ENCODE data around the gene BABAM2.

Gene BABAM2

DNA sequence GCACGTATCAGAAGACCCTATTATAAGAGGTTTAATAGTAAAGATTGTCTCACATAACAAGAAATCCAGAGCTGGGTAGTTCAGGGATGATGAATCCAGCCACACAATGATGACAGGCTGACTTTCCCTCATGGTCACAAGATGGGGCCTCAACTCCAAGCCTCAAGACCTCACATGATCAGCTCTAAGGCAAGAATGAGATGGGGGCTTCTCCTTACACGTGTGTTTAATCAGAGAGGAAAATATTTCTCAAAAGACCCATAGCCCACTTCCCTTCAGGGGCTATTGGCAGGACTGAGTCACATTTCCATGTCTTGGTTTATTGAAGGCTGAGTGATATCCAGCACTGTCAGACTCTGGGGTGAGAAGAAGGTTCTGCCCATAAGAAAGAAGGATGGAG, 402.0 kb downstream of the BABAM2 start:
- ATAC-seq = peak; percentile 63 to 66

DNA sequence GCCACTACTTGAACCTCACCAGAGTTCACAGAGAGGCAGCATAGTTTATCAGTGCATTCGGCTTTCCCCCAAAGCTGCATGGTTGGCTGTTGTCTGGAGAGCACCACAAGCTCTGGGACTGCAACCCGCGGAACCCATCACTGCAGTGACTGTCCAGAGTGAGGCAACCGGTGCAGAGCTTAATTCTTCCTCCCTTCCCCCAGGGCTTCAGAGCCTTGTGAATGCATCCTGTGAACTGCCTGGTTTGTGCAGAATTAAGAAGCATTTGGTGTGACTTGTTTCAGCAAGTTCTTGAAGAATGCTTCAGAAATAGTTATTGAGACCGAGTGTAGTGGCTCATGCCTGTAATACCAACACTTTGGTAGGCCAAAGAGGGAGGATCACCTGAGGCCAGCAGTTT, 402.9 kb downstream of the BABAM2 start:
- ATAC-seq = no peak

DNA sequence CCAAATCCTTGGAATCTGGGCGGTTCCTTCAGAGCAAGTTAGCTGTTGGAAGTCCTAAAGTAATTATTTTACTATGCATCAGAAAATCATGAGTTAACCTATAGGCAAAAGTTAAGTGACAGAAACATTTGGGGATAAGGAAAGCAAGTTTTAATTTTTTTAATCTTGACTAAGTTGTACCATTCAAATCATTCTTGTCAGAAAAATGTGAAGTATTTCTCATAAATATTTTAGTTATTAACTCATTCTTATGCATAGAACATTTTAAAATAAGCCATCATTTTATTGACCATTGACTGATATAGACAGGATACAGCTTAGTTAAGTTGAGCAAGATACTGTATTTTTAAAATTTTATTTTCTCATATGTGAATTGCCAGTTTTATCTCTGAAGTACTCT, 403.9 kb downstream of the BABAM2 start:
- no peak for ATAC-seq

DNA sequence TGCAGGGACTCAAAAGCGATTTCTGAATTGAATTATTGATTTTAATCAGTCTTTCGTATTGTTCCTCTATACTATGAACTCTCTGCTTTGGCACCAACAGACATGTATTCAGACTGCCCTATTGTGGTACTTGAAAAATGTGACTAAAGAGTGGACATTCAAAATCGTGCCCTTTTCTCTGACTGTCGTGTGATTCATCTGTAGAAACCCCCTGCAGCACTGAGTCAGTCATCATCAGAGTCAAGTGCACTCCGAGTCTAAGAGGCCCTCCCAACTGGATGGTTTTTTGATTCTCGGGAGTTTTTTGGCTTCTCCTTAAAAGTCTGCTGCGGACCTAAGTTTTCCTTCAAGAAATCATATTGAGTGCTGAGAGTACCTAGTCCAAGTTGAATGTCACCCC, 405.7 kb downstream of the BABAM2 start:
- peak; percentile 51 to 65 for ATAC-seq

DNA sequence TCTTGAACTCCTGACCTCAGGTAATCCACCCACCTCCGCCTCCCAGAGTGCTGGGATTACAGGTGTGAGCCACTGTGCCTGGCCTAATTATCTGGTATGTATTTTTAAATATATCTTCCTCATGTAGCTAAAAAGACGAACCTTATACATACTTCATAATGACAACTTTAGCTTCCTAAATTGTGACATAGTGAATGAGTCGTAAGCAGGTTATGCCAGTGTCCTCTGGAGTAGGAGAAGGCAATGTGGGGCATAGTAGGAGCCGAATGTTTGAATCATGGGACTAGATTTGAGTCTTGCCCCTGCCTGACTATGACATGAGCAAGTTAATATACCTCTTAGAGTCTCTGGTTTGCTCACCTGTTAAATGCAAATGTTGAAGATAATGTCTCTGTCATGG, 406.4 kb downstream of the BABAM2 start:
- ATAC-seq = no peak

DNA sequence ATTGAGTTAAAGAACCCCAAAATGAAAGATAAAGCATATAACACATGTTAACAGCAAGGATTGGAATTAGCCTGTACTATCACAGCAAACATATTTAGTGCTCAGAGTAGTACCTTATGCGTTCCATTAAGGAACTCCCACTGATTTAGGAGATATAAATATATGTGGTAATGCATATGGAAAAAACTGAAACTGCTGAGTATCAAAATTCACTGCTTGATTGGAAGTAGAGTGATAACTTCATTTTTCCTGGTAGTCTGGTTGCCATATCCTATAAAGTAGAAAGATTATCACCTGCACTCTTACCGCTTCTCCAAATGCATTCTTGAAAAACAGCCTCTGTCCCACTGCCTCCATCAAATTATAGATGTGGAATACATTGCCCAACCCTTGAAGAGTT, 407.0 kb downstream of the BABAM2 start:
- ATAC-seq = no peak

DNA sequence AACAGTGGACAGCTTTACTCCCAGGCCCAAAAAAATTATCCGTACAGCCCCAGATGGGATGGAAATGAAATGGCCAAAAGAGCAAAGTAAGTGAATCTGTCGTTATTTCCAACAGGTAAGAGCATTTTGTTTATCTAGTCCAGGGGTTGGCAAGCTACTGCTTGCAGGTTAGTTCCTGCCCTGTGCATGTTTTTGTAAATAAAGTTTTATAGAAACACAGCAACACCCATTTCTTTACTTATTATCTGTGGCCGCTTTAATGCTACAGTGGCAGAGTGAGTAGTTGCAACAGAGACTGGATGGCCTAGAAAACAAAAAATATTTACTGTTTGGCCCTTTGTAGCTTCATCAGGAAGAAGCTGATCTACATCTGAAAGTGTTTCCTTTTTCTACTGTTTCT, 407.9 kb downstream of the BABAM2 start:
- ATAC-seq = no peak

DNA sequence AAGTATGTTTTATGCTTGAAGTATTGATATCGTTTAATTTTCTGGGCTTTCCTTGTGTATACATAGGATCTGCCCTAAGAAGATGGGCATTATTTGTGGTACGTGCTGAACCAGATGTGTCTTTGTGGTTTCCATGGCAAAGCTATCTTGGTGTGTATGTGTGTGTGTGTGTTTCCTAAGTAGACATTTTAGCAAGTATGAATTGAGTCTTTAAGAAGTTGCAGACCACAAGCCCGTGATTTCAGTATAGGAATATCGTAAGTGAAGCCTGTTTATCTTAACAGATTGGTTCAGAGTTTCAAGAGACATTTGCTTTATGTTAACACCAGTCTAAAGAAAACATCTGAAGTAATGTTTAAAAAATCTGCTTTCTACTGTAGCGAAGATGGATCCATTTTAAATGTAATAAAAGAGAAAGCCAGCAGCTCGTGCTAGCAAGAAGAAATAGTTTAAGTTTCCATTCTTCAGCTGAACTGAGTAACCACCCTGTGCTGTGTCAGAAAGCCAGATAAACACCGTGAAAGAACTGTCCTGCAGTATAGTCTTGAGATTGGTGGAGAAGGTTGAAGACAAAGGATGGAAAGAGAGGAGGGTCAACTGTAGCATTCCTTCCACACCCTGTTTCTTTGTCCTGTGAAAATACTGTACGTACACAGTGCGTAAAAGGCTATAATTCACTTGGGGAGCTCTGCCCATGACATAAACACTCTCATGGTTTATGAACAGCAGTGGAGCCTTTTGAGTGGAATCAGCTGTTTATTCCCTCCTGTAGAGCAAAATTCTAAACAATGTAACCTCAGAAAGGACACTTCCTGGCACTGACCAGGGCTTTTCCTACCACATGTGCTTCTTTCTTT, 410.2 kb downstream of the BABAM2 start:
- no peak for ATAC-seq

DNA sequence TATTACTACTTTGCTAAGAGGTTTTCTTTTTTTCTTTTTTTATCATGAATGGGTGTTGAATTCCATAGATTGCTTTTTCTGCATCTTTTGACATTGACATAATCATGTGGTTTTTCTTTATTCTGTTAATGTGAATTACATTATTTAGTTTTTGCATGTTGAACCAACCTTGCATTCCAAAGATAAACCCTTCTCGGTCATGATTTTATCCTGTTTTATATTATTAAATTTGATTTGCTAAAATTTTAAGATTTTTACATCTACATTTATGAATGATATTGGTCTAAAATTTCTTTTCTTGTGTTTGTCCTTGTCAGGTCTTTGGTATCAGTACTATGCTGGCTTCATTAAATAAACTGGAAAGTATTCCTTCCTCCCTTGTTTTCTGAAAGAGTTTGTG, 414.7 kb downstream of the BABAM2 start:
- ATAC-seq = no peak

DNA sequence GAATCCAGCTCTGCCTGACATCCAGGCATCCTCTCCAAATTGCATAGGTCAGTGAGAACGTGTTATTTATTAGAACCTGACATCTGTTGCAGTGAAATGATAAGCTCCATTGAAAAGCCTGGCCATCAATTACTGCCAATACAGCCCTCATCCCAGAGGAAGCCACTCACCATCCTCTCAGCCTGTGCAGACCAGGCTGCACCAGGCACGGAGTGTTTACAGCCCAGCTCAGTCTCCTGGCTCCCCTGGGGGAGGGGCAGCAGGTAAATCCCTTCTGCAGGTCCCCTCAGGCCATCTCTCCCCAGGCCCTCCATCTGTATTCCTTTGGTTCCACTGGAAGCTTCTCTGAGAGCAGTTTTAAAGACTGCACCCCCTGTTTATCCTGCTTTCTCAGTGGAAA, 419.6 kb downstream of the BABAM2 start:
- ATAC-seq = no peak

DNA sequence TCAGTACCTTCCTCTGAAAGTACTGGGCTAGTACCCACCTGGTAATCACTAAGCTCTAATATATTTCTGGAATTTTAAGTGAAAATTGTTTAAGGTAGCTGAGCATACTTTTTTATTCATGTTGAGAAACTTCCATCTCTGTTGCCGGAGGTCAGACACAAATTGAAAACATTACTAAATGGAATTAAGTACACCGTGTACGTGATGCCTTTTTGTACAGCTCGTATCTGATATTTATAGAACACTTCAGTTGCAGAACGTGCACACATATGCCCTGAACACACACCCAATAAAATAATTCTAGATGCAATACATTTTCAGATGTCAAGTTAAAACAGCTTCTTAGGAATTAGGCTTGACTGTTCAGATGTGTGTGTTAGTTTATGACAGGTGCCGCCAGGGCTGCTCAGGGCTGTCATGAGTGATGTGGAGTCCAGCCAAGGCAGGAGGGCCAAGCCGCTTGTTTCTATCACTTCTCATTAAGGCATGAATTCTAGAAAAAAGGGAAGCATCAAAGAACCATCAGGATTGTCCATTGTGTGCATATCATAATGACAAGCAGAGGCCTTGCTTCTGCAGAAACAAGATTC, 421.2 kb downstream of the BABAM2 start:
- no peak for ATAC-seq

DNA sequence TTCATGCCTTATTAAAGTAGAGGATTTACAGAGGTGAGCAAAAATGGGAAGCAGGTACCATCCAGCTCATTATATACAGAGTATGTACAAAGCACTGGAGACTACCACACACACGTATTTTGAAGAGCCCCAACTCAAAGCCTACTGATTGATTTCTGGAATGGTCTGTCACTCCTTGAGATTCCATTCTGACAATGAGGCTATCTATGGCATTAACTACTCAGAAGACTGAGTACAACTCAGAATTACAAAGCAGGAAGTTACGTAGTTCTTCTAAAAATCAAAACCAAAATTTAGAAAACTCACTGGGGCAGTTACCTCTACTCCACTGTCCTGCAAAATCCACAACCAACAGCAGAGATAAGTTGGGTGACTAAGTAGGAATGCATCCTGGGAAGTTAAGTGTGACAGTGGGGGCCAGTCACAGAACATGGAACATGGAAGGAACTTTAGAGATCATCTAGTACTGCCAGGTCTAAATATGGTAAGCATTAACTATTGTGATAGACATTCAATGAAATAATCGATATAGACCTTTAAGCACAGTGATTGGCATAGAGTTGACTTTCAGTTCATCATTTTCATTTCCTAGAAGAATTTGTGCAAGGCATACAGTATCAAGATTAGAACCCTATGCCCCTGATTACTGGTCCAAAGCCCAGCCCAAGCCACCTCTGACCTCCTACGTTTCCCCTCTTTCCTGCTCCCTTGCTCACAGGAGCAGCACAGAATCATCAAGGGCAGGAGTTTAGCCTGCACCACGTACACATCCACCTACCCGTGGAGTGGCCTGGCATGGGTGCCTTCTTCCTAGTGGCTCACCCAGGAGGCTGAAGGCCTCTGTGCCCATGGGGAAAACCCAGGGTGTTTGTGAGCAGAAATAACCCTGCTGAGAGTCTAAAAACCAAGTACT, 422.0 kb downstream of the BABAM2 start:
- ATAC-seq = peak in 1 of 2 donors; percentile 33

DNA sequence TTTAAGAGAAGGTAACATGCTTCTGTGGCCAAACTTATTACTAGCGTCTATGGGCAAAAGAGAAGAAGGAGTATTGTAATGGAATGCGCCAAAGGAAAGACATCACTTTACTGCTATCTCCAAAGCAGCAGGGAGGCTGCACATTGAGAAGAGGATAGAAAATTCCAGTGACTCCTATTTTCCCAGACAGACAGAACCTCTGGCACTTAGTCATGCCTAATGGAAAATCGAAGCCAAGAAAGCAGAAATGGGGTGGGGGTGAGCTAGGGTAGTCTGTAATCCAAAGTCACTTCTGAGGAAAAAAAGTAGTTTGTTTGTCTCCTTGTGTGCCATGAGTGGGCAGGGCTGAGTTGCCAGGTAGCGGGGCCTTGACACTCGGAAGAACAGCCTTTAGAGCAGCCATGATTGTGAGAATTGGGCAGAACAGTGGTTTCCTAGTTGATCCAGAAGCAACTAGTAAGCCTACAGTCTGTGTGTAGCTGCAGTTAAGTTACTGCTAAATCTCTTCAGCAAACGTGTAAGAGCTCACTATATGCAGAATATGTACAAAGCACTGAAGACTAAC, 422.8 kb downstream of the BABAM2 start:
- ATAC-seq = no peak

DNA sequence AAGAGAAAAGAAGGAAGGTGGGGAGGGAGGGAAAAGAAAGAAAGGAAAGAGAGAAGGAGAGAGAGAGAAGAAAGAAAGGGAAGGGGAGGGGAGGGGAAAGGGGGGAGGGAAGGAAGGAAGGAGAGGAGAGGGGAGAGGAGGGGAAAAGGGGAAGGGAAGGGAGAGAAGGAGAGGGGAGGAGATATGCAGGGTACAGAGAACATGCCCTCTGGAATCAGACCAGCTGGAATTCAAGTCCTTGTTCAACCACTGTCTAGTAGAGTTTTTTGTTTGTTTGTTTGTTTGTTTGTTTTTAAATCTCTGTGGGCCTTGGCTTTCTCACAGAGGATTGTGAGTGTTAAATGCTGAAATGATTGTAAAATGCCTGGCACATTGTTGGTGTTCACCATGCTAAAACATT, 424.4 kb downstream of the BABAM2 start:
- no peak for ATAC-seq

DNA sequence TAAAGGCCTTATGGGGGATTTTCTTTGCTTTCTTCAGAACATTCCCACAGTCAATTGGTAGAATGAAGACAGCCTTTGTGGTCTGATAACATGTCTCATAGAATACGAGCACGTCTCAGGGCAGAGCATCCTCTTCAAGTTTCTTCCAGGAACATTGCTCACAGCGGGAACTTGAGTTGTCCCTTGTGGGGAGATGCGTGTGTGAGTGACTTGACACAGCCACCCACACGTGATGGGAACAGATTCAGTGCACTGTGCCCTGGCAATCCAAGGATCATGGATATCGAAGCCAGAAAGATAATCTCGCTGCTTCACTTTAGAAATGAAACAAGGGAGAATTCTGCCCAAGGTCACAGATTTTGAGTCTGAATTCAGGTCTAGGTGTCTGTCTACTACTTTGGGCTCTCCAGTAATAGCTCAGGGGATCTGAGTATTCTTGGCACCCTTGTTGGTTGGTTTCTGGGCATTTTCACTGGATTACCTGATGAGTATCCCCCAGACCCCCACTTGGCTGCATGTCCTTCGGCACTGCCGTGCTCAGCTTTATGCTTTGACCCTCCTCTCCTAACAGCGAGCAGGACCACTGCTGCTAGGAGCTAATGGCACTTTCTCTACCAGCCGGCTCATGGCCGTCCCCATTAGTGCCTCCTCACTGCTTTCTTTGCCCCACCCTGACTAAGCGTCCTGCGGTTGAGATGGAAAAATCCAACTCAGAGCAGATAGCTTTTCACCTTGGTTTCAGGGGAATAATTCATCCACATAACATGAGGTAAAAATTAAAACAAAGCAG, 426.2 kb downstream of the BABAM2 start:
- ATAC-seq = no peak

DNA sequence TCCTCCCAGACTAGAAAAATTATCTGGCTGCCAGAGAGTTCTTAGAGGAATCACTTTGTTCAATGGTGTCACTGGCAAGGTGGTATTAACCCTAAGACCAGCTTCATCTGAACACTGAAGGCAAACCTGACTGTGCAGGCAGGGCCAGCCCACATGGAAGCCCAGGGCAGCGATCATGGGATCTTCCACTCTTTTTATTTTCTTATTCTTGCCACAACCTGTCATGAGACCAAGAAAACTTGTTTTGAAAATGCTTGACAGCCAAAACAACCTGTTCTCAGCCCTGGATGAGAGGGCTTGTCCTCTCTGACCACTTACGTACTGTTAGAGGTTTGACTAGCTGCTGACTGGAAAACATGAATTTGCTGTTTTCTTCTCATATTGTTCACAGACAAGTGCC, 426.9 kb downstream of the BABAM2 start:
- no peak for ATAC-seq

DNA sequence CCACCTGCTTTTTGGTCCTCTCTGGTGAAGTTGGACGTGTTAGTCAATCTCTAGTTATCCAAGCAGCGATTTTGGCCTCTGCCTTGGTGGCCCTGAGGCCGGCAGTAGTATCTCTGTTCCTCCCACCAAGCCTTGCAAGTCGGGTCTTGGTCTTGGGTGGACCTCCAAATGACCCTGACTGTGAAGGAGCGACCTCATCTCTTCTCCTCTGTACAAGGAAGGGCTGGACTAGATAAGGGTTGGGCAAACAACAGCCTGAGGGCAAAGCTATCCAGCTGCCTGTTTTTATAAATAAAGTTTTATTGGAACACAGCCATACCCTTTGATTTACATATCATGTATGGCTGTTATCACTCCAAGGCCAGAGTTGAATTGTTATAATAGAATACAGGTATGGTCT, 427.5 kb downstream of the BABAM2 start:
- no peak for ATAC-seq

DNA sequence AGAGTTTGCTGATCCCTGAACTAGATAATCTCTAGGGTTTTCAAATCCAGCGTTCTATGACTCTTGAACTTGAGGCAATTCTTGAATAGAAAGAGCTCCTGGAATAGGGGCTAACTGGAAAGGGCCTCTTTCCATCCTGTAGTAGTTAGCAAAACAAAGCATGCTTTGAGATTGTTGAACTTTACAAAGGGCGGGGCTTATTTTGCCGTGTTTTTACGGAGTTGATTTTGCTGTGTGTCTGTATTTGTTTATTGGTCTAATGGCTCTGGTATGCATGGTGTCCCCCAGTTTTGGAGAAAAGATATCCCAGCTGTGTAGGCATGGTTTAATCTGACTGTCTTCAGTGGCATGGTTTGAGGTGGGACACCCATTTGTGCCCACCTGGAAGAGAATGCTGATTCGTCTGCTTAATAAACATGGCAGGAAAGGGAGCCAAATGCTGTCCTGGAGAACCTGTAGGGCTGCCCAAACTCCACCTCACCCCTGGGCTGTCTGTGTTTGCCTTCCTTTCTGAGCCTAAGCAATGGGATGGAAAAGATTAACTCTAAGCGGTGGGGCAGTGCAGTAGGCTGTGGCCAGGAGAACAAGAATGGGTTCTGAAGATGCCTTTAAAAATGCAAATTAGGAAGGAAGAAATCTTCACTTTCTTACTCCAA, 428.1 kb downstream of the BABAM2 start:
- no peak for ATAC-seq

DNA sequence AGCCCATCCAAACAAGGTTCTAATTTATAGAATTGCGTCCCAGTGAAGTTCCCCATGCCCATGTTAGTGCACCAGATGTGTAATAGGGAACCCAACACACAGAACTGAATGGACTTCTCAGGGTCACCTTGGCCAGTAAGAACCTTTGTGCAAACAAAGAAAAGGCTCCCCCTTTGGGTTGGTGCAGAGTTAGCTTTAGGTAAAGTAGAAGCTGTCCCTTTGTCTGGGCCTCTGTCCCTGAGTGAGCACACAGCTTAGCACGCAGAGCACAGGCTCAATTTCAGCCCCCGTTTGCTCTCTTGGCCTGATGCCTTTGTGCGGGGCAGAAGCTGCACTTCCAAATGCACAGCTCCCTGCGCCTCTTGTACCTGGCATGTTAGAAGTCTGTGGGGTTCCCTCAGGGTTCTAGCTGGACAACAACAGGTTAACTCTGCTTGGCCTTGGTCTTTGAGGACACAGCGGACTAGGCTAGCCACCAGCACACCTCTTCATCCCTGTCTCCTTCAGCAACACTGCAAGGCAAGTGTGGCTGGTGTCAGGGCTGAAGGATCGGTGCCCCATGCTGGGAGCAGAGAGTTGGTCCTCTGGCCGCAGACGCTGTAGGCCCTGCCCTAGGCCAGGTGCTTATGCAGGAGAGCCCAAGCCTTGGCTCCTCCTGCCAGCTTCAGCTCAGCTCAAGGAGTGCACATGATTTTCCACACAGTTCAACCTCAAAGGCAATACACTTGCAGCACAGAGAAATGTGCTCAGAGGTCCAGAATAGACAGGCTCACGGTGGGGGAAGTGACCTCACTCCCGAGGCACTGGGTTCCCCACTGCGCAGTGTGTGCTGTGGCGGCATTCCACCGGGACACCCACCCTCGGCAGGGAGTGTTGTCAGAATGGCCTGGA, 428.8 kb downstream of the BABAM2 start:
- no peak for ATAC-seq

DNA sequence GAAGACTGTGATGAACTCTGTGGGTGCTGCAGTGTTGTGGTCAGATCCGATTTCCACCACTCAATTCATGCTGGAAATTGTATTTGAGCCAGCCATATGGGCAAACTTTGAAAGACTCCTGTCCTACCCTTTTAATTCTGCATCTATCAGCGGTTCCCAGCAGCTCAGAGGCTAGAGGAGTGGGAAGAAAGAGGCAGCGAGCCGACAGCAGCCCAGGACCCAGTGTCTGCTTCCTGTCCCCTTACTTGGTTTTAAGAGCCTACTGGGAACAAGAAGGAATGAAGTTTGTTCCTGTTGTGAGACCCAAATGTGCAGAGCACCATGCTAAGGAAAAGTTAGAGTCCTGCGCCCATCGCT, 429.5 kb downstream of the BABAM2 start:
- ATAC-seq = no peak

DNA sequence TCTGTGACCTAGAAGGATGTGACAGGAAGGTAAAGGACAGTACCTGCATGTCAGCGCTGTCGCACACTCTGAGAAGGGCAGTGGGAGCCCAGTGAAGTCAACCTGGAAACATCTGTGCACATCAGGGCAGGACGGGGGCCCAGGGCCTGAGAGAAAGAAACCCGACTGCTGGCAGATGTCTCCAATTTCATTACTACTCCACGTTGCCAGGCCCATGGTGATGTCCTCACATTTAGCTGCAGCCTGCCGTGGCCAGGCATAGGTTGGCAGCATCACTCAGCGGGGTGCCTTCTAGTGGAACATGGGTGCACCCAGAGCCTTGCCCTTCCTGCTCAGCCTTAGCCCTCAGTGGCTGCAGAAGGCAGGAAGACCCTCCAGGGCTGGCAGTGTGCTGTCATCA, 429.8 kb downstream of the BABAM2 start:
- no peak for ATAC-seq

Measured in activated CD4-positive, CD25-positive, alpha-beta regulatory T cell treated with anti-CD3 and anti-CD28 coated beads, Interleukin-2, amount 50 U/mL, for 24 hours (primary cell).